Choroid plexus epithelial cell (primary cell): ENCODE results near the gene NHLRC4.

ENCODE experiments used
- DNase-seq: peaks from one replicate; pipeline ENCODE4 v3.0.0-alpha.2; 2010; ENCODE audit warnings: low read depth
- H3K4me3 ChIP-seq: 2 replicates; pipeline ENCODE4 v1.5.1; 2011; ENCODE audit warnings: low read depth, mild to moderate bottlenecking, control low read depth, low read length, moderate library complexity
- TF ChIP-seq, protein P1 (sequence below): conservative IDR thresholded peaks from 2 replicates; pipeline ENCODE4 v1.5.1; 2011; ENCODE audit warnings: low read depth, mild to moderate bottlenecking, control low read depth, inconsistent platforms, low read length, moderate library complexity

The NHLRC4 gene

GRCh38 chr16:533391-534123 is 33.2 kb upstream of the NHLRC4 start:
- DNase-seq, result no peak
- TF ChIP-seq, protein P1, sequence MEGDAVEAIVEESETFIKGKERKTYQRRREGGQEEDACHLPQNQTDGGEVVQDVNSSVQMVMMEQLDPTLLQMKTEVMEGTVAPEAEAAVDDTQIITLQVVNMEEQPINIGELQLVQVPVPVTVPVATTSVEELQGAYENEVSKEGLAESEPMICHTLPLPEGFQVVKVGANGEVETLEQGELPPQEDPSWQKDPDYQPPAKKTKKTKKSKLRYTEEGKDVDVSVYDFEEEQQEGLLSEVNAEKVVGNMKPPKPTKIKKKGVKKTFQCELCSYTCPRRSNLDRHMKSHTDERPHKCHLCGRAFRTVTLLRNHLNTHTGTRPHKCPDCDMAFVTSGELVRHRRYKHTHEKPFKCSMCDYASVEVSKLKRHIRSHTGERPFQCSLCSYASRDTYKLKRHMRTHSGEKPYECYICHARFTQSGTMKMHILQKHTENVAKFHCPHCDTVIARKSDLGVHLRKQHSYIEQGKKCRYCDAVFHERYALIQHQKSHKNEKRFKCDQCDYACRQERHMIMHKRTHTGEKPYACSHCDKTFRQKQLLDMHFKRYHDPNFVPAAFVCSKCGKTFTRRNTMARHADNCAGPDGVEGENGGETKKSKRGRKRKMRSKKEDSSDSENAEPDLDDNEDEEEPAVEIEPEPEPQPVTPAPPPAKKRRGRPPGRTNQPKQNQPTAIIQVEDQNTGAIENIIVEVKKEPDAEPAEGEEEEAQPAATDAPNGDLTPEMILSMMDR, result peak; percentile 11
- no peak overlapping the region for H3K4me3 ChIP-seq

DNA sequence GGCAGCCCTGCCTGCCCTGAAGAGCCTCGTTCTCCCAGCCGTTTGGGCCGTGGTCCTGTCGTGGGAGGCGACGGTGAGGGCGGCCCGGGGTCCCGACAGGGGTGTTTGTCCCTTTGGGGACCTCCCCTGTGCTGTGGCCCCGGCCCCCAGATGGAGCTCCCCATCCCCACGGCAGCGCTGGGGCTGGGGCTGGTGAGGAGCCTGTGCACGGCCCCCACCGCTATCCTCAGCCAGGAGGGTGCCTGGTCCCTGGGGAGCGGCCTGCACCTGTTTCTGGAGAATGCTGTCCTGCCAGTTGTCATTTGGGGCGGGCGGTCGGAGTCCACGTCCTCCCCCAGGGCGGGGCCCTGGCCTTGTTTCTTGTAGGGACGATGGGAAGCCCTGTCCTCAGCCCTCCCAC is 32.7 kb upstream of the NHLRC4 start:
- DNase-seq, result no peak
- TF ChIP-seq, protein P1, result no peak
- H3K4me3 ChIP-seq, result no peak overlapping the region

DNA sequence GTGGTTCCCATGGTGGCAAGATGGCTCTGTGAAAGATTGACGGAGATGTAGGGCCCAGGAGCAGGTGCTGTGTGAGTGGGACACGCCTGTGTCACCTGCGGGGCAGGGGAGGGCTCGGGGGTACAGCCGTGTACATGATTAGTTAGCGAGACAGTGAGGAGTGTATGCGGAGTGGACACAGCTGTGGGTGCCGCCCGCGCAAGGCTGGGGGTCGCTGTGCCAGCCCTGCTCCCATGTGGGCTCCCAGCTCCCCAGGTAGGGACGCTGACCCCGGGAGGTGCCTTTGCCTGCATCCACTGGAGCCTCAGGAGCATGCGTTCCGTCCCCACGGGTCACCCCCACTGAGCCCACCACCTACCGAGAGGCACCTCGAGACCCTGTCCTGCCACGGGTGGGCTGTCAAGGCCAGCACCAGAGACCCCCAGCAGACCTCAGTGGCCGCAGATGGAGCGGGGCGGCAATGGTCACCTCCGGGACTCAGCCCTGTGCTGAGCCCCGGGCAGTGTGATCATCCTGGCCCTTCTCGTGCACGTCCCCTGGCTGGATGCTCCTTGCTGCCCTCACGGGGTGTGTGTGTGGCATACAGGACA is 31.9 kb upstream of the NHLRC4 start:
- TF ChIP-seq, protein P1, result no peak
- no peak overlapping the region for H3K4me3 ChIP-seq
- DNase-seq, result no peak

DNA sequence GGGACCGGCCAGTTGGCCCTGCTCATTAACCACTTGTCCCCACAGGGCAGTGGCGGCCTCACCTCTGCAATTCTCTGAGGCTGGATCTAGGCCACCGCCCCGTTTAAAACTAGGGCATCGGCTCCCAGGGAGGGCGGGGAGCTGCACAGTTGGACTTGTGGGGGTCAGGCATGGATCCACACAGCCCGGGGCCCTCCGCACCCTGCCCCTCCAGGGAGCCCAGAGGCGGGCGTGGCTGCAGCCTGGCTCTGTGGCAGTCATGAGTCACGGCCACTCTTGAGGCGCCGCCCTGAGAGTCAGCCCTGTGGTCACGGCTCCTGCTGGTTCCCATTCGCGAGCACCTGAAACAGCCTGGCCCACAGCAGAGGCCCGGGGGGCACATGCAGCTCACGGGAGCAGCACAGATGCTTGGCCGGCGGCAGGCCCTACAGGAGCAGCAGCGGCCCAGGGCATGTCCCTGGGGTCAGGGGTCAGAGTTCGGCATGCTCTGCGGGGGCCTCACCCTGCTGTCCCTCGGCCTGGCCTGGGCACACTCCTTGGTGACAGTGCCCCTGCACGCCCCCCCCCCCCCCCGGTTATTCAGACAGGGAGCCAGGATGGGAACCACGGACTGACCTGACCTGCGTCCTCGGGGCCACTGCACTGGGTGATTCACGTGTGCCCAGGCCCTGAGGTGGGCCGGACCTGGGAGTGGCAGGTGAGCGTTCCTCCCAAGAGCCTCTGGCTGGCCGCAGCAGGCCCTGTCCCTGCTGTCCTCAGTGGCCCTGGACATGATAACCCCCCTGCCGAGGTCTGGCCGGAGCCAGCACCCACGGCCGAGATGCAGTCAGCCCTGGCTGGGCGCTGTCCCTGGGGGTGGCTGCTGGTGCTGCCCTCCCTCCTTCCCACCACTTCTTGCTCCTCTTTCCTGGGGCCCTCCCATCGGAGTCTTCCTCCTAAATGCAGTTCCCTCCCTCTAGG is 31.1 kb upstream of the NHLRC4 start:
- DNase-seq, result peak; percentile 68
- no peak overlapping the region for H3K4me3 ChIP-seq
- TF ChIP-seq, protein P1, result no peak

GRCh38 chr16:536746-537145 is 30.1 kb upstream of the NHLRC4 start:
- TF ChIP-seq, protein P1, result no peak
- DNase-seq, result no peak
- H3K4me3 ChIP-seq, result no peak overlapping the region

DNA sequence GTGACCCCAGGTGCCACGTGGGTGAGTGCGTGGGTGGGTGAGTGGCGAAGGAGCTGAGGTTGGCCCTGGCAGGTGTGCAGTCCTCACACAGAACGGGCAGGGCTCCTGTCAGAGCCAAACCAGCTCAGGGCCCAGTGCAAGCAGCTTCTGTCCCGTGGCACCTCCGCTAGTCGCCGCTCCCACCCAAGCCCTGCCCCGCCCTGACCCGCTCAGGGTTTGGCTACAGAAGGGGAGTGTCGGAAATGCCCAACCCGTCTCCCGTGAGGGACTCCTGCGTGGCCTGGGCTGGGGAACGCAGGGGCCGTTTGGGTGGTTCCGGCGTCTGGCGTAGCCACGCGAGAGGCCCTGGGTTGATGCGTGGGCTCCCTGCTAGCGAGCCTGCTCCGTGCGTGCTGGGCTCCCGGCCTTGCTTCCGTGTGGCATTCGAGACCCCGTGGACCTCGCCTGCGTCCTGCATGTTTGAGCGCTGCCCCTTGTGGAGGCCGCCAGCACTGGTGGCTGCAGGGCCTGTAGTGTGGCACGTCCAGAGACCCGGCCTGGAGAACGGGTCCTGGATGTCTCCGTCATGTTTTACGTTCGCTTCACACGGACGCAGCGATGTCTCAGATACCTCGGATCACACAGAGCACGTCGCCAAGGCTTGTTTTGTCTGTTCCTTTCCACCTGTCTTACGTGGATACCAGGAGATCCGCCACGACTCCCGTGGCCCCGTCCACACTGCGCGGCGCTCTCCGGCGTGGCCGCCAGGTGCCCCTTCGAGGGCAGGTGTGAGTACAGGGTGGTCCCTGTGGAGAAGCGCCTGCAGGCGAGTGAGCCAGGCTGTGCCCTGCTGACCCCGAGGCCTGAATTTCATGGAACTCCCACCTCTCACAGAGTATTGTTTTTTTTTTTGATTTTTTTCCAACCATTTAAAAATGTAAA is 29.1 kb upstream of the NHLRC4 start:
- no peak for DNase-seq
- no peak overlapping the region for H3K4me3 ChIP-seq
- TF ChIP-seq, protein P1, result peak; percentile 25
